Parathyroid adenoma (tissue), 2 donors: ENCODE results near the gene RAD9A.

Experiments
- H2AFZ ChIP-seq: fragments of 300-600 bp; sonication (generic); one replicate; pipeline ENCODE4 v1.7.0; 2017; ENCODE audit warnings: antibody characterized with exemption, mild to moderate bottlenecking
- H3K27ac ChIP-seq: fragments of 300-600 bp; sonication (generic); one replicate; pipeline ENCODE4 v1.7.0; 2017
- H3K27me3 ChIP-seq: fragments of 300-600 bp; sonication (generic); one replicate; pipeline ENCODE4 v1.7.0; 2017; ENCODE audit warnings: low read length; ENCODE audit not compliant: control insufficient read depth, insufficient read depth
- H3K36me3 ChIP-seq: fragments of 300-600 bp; sonication (generic); one replicate; pipeline ENCODE4 v1.7.0; 2017; ENCODE audit warnings: low read length; ENCODE audit not compliant: control insufficient read depth, insufficient read depth
- H3K4me1 ChIP-seq: fragments of 300-600 bp; sonication (generic); one replicate; pipeline ENCODE4 v1.7.0; 2017; ENCODE audit warnings: control low read depth
- H3K4me2 ChIP-seq: fragments of 300-600 bp; sonication (generic); one replicate; pipeline ENCODE4 v1.7.0; 2017; ENCODE audit warnings: low read length
- H3K4me3 ChIP-seq: fragments of 300-600 bp; sonication (generic); one replicate; pipeline ENCODE4 v1.7.0; 2017; ENCODE audit warnings: low read depth, low read length
- H3K79me2 ChIP-seq: fragments of 300-600 bp; sonication (generic); one replicate; pipeline ENCODE4 v1.7.0; 2017; ENCODE audit warnings: control low read depth
- H3K9ac ChIP-seq: fragments of 300-600 bp; sonication (generic); one replicate; pipeline ENCODE4 v1.7.0; 2017; ENCODE audit warnings: mild to moderate bottlenecking
- H3K9me3 ChIP-seq: fragments of 300-600 bp; sonication (generic); one replicate; pipeline ENCODE4 v1.7.0; 2017; ENCODE audit warnings: low read length; ENCODE audit not compliant: control insufficient read depth
- TF ChIP-seq, protein P1 (sequence below): fragments of 300-600 bp; sonication (generic); IDR thresholded peaks from one replicate; pipeline ENCODE4 v1.7.0; 2017; ENCODE audit warnings: antibody characterized with exemption, mild to moderate bottlenecking
- donor health status: primary hyperparathyroidism.

RAD9A gene

DNA sequence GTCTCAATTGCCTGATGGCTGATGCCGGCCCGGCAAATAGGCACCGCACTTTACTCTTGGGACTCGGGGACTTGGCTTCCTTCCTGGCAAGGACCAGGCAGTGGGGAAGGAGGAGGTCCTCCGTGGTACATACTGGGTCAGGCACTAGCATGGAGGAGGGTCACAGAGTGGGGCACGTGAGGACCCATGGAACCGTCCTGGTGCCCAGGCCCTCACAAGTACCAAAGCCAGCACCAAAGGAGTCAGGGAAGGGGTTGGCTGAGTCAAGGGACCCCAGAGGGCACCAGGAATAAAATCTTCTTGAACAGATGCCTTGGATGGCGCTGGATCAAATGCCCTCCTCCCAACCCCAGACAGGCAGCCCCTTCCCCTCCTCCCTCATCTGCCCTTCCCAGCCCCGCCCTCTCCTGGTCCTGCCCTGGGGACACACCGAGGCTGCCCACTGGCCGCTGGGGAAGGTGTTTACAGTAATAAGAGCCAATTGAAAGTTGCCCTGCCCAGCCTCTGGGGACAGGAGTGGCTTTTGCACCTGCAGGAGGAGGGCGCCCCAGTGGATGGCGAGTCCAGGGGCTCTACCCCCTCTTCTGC is 18.1 kb downstream of the RAD9A start:
- Histone ChIP-seq H3K4me1 (no peaks in the 10 kb centered on the region), H3K4me2 (no peak overlapping the region), H3K9ac (no peak overlapping the region), H3K27me3 (no peaks in the 10 kb centered on the region), H3K9me3 (no peaks in the 10 kb centered on the region), H3K4me3 (no peak overlapping the region), H3K36me3 (no peaks in the 10 kb centered on the region), H3K27ac (no peak overlapping the region), H2AFZ (no peak overlapping the region), H3K79me2 (no peaks in the 10 kb centered on the region)
- TF ChIP-seq, protein P1, sequence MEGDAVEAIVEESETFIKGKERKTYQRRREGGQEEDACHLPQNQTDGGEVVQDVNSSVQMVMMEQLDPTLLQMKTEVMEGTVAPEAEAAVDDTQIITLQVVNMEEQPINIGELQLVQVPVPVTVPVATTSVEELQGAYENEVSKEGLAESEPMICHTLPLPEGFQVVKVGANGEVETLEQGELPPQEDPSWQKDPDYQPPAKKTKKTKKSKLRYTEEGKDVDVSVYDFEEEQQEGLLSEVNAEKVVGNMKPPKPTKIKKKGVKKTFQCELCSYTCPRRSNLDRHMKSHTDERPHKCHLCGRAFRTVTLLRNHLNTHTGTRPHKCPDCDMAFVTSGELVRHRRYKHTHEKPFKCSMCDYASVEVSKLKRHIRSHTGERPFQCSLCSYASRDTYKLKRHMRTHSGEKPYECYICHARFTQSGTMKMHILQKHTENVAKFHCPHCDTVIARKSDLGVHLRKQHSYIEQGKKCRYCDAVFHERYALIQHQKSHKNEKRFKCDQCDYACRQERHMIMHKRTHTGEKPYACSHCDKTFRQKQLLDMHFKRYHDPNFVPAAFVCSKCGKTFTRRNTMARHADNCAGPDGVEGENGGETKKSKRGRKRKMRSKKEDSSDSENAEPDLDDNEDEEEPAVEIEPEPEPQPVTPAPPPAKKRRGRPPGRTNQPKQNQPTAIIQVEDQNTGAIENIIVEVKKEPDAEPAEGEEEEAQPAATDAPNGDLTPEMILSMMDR = no peak

GRCh38 chr11:67410369-67410831 is 18.6 kb downstream of the RAD9A start:
- no peak overlapping the region for H3K4me3 ChIP-seq
- no peaks in the 10 kb centered on the region for H3K27me3 ChIP-seq
- H3K79me2 ChIP-seq = no peaks in the 10 kb centered on the region
- no peaks in the 10 kb centered on the region for H3K4me1 ChIP-seq
- H3K9me3 ChIP-seq = no peaks in the 10 kb centered on the region
- H3K4me2 ChIP-seq = no peak overlapping the region
- H3K9ac ChIP-seq = no peak overlapping the region
- TF ChIP-seq, protein P1 = no peak
- H3K27ac ChIP-seq = no peak overlapping the region
- H2AFZ ChIP-seq = no peak overlapping the region
- H3K36me3 ChIP-seq = no peaks in the 10 kb centered on the region

DNA sequence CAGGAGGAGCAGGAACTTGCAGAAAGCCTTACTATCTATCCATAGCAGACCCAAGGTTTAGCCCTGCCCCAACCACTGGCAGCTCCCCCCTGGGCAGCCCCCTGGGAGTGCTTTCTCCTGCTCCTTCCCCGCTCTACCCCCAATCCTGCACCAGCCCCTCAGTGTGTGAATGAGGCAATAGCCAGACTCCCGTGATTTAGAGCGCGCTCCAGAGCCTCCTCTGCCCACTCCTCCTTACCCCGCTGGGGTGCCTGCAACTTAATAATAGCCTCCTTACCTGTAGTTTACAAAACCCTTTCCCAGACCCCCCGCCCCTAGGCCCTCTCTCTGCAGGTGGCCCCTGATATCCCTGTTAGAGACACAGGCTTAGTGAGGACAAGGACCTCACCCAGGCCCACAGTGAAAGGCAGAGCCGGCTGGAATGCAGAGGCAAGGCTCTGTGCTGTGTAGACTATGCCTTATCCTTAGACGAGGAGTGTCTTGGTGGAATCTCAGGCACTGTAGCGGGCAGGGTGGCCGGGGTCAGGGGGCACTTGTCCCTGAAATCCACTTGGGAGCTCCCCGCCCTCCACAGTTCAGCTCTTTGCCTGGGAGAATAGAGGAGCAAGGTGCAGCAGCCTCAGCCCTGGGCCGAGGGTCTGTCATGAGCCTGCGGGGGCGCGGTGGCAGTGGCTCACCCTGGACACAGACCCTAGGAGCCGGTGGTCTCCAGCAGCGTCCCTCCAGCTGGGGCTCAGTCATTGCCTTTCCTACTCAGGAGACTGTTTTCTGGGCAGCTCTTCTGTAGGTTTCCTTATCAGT is 19.4 kb downstream of the RAD9A start:
- no peaks in the 10 kb centered on the region for H3K4me1 ChIP-seq

GRCh38 chr11:67411785-67412152 is 20.0 kb downstream of the RAD9A start:
- TF ChIP-seq, protein P1 = no peak
- no peak overlapping the region for H3K27ac ChIP-seq
- H3K79me2 ChIP-seq = no peaks in the 10 kb centered on the region
- H3K4me1 ChIP-seq = no peaks in the 10 kb centered on the region
- H2AFZ ChIP-seq = no peak overlapping the region
- H3K9ac ChIP-seq = no peak overlapping the region
- no peaks in the 10 kb centered on the region for H3K36me3 ChIP-seq
- H3K27me3 ChIP-seq = no peaks in the 10 kb centered on the region
- no peak overlapping the region for H3K4me3 ChIP-seq
- no peaks in the 10 kb centered on the region for H3K9me3 ChIP-seq
- no peak overlapping the region for H3K4me2 ChIP-seq

More for the DNA sequence above, 19.4 kb downstream of the RAD9A start:
- no peaks in the 10 kb centered on the region for H3K79me2 ChIP-seq
- H3K4me2 ChIP-seq = no peak overlapping the region
- H3K4me3 ChIP-seq = no peak overlapping the region
- no peak overlapping the region for H3K9ac ChIP-seq
- no peaks in the 10 kb centered on the region for H3K27me3 ChIP-seq
- H3K36me3 ChIP-seq = no peaks in the 10 kb centered on the region
- no peak overlapping the region for H3K27ac ChIP-seq
- H2AFZ ChIP-seq = no peak overlapping the region
- TF ChIP-seq, protein P1 = no peak
- no peaks in the 10 kb centered on the region for H3K9me3 ChIP-seq
